Esophagus mucosa (tissue), 1 donor: ENCODE results near the gene GP5. TPM values are rescaled to one million over a fixed set of nuclear protein-coding genes. Genes with fewer than 3 reads are reported as not detected.

Experiments
- ATAC-seq: fragments of 200-7000 bp; cut with Tn5 transposase; one replicate; pipeline ENCODE4 v1.9.1; 2020
- total RNA-seq: library from RNA; stranded (reverse); gene quantifications from one replicate; pipeline ENCODE4 v1.2.4, GENCODE V29; 2023
- donor health status: DM: yes; HTN: yes; CAD: no.

GP5 gene
- total RNA-seq, 1 donor from 2014 or later = 0.08 TPM

DNA sequence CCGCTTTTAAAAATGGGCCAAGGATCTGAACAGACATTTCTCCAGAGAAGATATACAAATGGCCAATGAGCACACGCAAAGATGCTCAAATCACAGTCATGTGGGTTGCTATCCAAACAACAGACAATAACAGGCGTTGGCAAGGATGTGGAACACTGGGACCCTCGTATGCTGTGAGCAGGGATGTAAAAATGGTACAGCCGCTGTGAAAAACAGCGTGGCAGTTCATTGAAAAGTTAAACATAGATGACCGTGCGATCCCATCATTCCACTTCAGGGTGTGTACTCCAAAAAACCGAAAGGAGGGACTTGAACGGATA is 22.9 kb downstream of the GP5 start:
- no peak for ATAC-seq

- ATAC-seq = no peak
Measured at GRCh38 chr3:194375473-194376240, 23.4 kb downstream of the GP5 start.

DNA sequence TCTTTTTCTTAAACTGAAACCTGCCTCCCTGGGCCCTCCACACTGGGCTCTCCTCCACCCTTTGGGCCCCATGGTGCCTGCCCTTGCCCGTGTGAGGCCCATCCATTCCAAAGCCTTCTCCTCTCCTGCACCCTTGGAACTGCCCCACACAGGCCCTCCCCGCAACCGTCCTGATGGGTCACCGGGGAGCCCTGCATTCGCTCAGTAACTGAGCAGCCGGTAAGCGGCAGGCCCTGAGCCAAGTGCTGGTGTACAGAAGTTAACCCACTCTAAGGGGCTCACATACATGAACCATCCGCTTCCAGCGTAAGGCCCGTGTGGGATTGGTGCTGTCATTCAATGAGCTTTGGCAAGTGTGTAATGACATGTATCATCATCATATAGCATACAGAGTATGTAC is 24.1 kb downstream of the GP5 start:
- ATAC-seq = no peak

GRCh38 chr3:194373899-194374298 is 25.2 kb downstream of the GP5 start:
- ATAC-seq = no peak

DNA sequence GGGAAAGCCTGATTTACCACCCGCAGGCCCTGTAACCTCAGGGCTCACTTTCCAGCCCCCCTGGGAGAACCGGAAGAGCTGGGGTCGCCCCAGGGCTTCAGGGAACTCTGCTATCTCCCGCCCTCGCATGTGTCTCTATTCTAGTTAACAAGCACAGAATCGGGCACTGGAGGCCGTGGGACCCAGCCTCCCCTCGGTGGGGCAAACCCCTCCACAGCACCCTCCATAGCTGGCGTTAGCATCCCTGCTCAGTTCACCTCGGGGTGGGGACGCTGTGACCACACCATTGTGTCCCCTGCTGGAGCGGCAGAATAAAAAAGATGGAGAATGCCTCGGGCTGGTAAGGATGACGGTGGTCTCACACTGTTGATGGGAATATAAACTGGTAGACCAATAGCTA is 26.0 kb downstream of the GP5 start:
- ATAC-seq = no peak

- no peak for ATAC-seq
Measured at GRCh38 chr3:194370753-194371152, 28.3 kb downstream of the GP5 start.

DNA sequence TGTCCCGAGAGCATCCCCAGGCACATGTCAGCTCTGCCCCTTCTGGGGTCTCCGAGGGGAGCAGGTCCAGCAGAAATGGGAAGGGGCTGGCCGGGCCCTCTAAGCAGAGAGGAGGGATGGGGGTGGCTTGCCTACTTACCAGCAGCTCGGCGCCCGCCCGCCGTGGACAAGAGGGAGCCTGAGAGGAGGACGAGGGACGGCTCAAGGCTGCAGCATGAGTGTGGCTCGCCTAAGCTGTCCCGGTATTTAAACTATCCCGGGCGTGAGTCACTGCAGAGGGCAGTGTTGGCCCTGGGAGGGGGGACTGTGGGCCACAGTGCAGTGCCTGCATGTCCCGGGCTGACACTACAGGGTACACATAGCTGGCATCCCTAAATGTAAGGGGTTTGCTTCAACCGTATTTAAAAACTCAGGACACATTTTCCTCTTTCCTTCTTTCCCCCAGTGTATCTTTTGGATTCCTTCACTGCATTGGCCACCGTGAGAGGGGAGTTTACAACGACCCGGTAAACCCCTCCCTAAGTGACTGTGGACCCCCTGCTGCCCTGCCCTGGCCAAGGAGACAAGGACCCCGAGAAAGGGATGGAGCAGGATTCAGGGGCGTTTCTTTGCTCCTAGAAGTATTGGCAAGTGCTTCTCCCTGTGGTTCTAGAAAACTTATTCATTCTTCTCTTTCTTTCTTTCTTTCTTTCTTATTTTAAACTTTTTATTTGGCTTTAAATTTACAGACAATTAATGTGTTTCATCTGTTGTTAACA is 29.4 kb downstream of the GP5 start, which contains the start of gene LRRC15:
TSS of gene LRRC15 (minus strand) at position 222 of the 758 bp plus-strand sequence. CDS start 8,700 bp downstream, outside the sequence.
- ATAC-seq = no peak

- no peak for ATAC-seq
Measured at GRCh38 chr3:194368918-194369317, 30.1 kb downstream of the GP5 start.

GRCh38 chr3:194367992-194368841 is 30.8 kb downstream of the GP5 start:
- no peak for ATAC-seq

- ATAC-seq = no peak
Measured at GRCh38 chr3:194365978-194366490, 33.0 kb downstream of the GP5 start.

DNA sequence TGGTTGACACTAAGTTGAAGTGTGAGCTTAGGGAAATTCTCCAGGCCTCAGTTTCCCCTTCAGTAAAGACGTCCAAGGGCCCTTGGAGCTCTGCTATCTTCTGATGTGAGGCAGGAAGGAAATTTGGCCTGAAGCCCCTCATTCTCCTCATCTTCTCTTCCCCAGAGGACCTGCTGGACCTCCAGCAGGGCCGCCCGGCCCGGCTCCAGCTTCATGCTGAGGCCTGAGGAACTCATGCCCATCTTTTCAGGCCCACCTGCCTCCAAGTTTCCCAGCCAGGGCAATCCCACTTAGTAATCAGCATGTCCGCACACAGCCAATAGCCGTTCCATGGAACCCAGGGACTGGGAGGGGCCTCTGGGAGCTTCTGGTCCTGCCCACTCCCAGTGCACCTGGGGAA is 33.5 kb downstream of the GP5 start:
- no peak for ATAC-seq

DNA sequence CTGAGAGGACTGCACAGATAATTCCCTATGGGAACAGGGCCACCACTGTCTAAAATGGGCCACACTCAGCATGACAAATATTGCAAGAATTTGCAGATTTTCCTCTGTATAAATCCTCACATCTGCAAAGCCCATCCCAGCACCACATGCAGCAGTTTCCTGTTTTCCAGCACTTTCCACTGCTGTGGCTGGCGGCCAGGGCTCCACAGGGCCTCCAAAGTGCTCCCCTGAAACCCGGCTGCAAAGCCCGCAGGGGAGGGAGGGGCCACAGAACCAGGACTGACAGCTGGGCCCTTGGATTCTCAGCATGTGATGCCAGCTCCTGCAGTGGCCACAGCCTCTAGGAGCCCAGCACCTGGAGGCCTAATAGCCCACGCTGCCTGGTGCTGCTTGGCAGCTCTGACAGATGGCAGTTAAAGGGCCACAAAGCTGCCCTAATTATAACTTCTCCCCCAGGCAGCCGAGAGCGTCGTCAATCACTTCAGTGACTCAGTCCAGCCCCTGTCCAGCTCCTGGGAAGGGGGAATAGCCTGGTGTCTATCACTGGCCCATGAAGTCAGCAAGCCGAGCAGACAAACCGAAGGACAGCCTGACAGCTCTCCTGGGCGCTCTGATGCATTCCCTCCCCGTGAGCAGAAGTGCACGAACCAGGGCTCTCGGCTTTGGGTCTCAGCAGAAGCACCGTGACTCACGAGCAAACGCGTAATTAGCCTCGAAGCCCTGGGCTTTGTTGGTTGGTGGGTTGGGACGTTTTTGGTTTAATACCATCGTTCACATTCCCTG is 34.2 kb downstream of the GP5 start:
- peak; percentile 11 for ATAC-seq

- ATAC-seq = no peak
Measured at GRCh38 chr3:194364314-194364651, 34.8 kb downstream of the GP5 start.

- ATAC-seq = no peak
Measured at GRCh38 chr3:194360568-194360967, 38.5 kb downstream of the GP5 start.

- no peak for ATAC-seq
Measured at GRCh38 chr3:194357681-194358080, 41.4 kb downstream of the GP5 start.

GRCh38 chr3:194355379-194355778 is 43.7 kb downstream of the GP5 start:
- no peak for ATAC-seq

- ATAC-seq = peak; percentile 72
Measured at GRCh38 chr3:194354315-194354714, 44.8 kb downstream of the GP5 start.

GRCh38 chr3:194352667-194353246 is 46.3 kb downstream of the GP5 start:
- ATAC-seq = no peak

- peak; percentile 26 for ATAC-seq
Measured at GRCh38 chr3:194351952-194352536, 47.0 kb downstream of the GP5 start.

- ATAC-seq = no peak
Measured at GRCh38 chr3:194351080-194351672, 47.9 kb downstream of the GP5 start, which contains the start of gene CPN2. CPN2 (minus strand) TSS chr3:194351328; CDS start chr3:194342702, 8,626 bp downstream.

GRCh38 chr3:194350726-194351071 is 48.4 kb downstream of the GP5 start:
- ATAC-seq = no peak
